Ureter (tissue), 1 donor: ENCODE data around the gene CD151. TPM values are rescaled to one million over a fixed set of nuclear protein-coding genes. Genes with fewer than 3 reads are reported as not detected.

Source experiments
- DNase-seq: peaks from one replicate; pipeline ENCODE4 v3.0.0-alpha.2; 2020; ENCODE audit warnings: low spot score
- total RNA-seq: library from RNA; stranded (reverse); gene quantifications from one replicate; pipeline ENCODE4 v1.2.4, GENCODE V29; 2023
- donor health status: DM: yes; HTN: yes; CAD: no.

The CD151 gene
- total RNA-seq, 1 donor from 2014 or later, result 241 TPM

DNA sequence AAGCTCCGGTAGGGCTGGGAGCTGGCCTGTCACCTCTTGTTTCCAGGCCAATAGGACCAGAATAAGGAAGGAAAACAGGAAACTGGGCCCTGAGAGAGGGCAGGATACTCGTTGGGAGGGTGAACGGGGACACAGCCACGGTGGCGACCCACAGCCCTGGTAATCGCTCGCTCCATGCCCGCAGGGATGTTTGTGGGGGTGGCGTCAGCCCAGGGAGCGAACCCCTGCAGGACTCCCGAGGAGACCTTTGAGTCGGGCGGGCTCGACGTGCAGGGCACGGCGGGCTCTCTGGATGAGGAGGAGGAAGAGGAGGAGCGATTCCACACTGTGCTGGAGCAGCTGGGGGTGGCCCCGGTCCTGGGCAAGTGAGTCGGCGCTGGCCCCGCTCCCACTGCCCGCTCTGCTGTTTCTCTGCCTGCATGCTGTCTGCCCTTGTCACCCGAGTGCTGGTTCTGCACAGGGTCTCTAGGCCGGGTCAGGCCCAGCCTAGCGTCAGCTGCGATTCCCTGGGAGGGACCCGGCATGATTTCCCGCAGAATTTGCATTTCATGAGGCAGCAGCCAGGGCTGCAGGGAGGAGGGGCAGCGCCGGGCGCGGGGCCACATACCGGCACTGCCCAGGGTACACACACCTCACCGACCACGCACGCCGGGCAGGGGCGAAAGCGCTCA, 3.4 kb upstream of the CD151 start:
- no peak for DNase-seq

DNA sequence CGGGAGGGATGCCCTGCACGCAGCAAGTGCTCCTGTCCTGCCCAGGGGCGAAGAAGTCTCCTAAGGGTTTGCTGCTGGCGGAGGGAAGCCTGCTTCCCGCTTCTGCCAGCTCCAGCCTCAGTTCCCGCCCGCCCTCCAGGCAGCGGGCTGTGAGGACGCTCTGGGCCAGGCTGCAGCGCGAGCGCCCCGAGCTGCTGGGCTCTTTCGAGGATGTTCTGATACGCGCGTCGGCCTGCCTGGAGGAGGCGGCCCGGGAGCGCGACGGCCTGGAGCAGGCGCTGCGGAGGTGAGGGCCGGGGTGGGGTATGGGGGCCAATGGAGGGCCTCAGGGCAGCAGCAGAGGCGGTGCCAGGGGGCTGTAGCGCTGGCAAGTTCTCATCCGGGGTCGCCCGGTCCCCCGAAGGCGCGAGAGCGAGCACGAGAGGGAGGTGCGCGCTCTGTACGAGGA, 2.9 kb upstream of the CD151 start:
- no peak for DNase-seq

DNA sequence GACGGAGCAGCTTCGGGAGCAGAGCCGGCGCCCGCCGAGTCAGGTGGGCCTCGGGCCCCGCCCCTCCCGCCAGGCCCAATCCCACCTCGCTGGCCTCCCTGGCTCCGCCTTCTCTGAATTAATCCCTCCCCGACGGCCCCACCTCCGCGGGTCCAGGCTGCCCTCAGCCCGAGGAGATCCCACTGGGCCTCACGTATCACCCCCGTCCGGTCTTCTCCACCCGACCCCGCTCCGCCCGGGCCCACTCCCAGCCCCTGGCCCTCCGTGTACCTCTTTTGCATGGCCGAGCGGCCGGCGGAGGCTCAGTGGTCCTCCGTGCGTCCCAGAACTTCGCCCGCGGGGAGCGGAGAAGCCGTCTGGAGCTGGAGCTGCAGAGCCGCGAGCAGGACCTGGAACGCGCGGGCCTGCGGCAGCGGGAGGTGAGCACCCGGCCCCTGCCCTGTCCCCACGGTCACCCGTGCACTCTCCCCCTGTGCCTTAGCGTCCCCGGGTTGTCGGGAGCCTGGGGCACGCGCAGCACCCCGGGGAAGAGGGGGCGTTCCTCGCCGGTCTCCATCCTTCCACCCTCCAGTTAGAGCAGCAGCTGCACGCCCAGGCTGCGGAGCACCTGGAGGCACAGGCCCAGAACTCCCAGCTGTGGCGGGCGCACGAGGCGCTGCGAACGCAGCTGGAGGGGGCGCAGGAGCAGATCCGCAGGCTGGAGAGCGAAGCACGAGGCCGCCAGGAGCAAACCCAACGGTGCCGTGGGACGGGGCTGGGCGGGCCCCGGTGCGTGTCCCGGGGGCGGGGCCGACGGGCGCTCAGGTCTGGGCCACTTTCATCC, 2.2 kb upstream of the CD151 start:
- peak; percentile 80 for DNase-seq

DNA sequence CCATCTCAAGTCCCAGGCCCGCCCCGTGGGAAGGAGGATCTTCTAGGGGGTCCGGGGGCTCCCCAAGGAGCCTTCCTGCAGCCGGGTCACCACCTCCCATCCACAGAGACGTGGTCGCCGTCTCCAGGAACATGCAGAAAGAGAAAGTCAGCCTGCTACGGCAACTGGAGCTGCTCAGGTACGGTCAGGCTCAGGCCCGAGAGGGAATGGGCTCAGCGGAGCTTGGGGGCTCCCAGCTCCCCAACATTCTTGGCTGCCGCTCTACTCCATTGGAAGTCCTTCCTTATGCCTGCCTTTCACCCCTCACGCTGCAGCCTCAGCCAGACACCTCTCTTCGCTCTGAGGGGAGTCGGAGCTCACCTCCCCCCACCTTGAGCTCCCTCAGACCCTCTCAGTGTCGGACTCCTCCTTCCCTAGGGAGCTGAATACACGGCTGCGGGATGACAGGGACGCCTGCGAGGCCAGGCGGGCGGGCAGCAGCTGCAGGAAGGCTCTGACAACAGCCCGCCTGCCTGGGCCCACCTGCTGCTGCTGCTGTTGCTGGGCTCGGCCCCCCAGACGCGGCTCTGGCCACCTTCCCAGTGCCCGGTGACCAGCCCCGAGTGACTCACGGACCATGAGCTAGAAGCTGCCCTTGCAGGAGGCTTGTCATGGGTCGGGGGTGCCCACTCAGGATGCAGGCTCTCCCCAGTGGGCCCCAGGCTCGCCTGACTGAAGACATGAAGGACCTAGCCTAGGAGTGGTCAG, 1.5 kb upstream of the CD151 start:
- DNase-seq, result no peak

DNA sequence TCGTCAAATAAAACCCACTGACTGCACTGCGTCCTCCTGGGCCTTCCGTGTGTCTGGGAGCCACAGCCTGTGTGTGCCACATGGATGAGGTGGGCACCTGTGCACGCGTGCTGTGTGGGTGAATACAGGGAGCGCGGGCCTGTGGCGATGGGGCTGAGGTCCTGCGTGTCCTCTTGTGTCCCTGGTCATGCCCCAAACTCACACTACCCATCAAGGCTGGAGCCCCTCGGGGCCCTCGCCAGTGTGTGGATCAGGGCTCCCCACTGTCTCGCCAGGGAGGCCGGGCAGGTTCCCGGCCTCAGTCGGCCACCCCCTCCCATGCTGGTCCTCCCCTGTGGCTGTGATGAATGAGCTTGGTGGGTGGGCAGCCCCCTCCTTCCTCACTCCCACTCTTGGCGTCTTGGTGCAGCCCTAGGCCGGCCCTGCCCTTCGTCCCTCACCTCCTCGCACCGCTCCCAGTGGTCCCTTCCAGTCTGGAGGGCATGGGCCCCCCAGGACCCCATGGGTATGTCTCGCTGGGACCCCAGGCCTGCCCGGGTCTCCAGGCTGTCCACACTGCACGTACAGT, 707 bp upstream of the CD151 start:
- DNase-seq, result no peak

DNA sequence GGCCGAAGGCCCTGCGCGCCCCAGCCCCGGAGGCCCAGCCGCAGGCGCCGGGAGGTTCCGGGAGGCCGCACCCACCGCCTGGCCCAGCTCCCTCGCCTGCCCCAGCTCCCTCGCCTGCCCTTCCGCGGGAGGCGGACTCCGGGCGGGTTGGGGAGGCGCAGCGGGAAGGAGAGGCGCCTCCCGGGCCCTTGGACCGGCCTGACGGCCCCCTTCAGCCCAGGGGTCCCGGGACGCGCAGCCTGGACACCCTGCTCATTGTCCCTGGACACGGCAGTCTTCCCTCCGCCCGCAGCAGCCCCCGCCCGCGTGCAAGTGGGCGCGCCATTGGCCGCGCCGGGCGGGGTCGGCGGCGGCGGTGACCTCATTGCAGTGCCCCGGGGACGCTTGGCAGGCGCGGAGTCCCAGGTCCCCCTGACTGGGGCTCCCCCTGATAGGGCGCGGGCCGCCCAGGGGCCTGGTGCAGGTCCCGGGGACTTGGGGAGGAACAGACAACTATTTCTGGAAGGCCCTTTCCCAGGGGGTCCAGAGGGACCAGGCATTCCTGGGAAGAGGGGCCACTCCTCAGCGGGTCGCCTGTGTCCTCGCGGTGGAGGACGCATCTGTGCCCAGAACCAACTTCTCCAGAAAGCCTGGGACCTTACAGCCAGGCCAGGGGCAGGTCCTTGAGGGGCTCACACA, 501 bp downstream of the CD151 start:
- DNase-seq, result no peak

DNA sequence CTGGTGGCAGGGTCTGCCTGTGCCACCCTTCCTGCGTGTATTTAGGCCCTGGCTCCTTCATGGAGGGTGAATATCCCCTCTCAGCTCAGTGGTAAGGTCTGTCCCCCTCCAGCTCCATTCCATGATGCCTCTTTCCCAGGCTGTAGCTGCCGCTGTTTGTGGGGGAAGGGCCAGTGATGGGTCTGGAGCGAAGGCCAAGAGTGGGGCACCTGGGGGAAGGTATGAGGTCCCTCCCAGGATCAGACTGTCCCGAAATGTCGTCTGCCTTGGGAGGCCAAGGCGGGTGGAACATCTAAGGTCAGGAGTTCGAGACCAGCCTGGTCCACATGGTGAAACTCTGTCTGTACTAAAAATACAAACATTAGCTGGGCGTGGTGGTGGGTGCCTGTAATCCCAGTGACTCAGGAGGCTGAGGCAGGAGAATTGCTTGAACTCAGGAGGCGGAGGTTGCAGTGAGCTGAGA, 1.1 kb downstream of the CD151 start:
- no peak for DNase-seq

DNA sequence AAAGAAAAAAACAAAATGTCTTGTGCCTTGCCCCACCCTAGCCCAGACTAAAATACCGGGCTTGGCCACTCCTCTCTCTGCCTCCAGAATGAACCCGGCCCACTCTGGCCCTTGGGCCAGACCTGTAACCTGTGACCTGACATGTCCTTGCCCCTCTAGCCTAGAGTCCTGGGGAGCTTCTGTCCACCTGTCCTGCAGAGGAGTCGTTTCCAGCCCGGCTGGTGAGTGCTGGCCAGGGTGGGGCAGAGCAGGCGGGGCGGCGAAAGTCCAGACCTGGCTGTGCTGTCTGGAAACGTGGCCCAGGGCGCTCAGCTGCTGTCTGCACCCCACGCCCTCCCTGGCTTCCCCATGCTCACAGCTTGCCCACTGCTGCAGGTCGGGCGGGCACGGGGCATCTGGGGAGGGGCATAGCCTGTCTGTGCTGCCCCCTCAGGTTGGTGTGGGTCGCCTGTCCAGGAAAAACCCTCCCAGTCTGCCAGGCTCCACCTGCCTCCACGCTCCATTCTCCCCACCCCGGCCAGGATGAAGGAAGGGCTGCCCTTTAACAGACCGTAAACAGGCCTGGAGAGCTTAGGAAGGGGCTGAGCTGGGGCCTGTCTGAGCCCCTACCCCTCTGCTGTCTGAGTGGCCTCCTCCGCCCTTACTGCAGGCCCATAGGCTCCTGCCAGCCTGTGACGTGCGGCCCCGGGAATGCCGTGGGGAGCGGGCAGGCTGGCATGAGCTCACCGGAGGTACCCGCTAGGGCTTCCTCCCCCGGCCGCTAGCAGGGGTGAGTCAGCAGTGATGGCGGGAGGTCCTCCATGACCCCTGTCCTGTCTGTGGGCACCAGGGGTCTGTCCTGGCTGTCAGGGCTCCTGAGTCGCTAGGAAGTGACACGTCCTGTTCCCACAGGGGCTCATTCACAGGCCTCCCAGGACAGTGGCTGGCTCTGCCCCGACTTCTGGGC, 1.9 kb downstream of the CD151 start:
- DNase-seq, result no peak

DNA sequence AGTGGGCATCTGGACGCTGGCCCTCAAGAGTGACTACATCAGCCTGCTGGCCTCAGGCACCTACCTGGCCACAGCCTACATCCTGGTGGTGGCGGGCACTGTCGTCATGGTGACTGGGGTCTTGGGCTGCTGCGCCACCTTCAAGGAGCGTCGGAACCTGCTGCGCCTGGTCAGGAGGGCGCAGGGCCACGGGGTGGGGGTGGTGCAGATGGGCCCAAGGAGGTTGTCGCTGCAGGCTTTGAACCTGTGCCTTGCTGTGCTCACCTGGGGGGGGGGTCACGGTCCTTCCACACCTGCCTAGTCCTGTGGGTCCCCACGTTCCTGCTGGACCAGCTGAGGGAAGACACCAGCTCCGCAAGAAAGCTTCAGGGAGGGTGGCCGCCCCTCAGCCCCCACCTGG, 3.5 kb downstream of the CD151 start:
- DNase-seq, result no peak

DNA sequence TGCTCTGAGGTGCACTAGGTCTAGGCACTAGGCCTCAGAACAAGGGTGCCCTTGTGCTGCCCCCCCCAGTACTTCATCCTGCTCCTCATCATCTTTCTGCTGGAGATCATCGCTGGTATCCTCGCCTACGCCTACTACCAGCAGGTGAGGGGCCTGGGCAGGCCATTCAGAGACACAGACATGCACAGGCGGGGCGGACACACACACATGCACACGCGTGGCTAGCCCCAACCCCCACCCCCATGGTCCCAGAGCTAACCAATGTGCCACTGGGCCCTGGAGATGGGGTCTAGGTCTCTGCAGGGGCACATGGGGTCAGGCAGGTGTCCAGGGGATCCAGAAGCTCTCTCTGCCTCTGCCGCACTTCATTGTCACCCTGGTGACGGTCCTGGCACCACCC, 3.9 kb downstream of the CD151 start:
- DNase-seq, result no peak

DNA sequence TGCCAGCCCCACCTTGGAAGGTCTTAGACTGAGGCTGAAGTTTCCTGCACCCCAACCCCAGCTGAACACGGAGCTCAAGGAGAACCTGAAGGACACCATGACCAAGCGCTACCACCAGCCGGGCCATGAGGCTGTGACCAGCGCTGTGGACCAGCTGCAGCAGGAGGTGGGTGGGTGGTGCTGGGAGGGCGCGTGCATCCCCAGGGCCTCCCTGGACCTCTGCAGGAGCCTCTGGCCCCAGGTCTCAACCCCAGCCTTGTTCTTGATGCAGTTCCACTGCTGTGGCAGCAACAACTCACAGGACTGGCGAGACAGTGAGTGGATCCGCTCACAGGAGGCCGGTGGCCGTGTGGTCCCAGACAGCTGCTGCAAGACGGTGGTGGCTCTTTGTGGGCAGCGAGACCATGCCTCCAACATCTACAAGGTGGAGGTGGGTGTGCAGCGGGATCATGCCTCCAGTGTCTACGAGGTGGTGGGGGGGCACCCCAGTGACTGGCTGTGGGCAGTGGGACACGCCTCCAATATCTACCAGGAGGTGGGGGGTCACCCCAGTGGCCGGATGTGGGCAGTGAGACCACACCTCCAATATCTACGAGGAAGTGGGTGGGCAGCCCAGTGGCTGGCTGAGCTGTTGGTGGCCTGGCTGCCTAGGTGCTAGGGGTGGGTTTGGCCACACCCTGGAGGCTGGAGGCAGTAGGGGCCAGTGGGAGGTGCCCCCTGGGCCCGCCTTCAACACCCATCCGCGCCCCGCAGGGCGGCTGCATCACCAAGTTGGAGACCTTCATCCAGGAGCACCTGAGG, 4.6 kb downstream of the CD151 start:
- no peak for DNase-seq

DNA sequence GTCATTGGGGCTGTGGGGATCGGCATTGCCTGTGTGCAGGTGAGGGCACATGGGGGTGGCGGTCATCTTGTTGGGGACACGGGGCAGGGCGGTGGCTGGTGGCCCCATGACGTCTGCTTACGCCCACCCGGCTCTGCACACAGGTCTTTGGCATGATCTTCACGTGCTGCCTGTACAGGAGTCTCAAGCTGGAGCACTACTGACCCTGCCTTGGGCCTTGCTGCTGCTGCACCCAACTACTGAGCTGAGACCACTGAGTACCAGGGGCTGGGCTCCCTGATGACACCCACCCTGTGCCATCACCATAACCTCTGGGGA, 5.2 kb downstream of the CD151 start:
- no peak for DNase-seq

DNA sequence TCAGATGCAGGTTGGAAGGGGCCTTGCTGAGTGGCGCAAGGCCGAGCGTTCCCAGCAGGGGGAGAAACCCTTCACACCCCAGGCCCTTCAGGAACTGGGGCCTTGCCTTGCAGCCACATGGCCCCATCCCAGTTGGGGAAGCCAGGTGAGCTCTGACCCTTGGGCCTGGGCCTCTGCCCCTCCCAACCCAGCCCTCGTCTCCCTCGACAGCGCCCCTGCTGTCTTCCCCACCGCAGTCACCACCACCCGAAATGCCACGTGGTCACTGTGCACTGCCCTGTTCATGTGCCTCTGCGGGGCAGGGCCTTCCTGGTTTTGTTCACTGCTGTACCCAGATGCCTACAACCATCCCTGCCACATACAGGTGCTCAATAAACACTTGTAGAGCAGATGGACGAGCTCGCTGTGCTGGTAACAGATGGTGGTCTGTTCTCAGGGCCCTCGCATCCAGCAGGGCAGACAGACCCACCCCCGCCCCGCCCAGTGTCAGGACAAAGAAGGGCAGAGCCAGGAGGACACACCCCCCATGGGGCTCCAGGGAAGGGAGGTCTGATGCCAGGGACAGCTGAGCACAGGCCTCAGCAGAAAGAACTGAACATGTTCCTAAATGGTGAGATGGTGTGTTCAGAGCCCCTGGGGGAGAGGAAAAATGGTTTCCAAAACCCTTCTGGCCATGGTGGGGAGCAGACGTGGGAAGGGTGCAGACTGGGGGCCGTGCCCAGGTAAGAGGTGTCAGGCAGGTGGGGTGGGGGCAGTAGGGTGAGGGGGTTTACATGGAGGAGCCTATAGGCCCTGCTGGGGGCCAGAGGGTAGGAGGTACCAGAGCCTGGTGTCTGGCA, 5.9 kb downstream of the CD151 start:
- DNase-seq, result no peak

DNA sequence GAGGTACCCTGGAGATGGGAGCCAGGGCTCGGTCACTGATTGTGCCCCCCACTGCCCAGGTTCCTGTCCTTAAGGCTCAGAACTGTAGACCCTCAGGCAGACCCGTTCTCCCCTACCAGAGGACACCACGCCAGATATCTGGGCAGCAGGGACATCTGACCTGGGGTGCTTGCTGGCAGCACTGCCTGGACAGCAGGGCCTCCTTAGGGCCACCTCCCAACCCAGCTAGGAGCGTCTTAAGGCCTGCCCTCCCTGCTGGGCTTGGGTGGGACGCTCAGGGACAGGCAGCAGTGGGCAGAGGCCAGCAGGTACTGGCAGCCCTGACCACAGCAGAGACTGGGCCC, 6.5 kb downstream of the CD151 start:
- no peak for DNase-seq

DNA sequence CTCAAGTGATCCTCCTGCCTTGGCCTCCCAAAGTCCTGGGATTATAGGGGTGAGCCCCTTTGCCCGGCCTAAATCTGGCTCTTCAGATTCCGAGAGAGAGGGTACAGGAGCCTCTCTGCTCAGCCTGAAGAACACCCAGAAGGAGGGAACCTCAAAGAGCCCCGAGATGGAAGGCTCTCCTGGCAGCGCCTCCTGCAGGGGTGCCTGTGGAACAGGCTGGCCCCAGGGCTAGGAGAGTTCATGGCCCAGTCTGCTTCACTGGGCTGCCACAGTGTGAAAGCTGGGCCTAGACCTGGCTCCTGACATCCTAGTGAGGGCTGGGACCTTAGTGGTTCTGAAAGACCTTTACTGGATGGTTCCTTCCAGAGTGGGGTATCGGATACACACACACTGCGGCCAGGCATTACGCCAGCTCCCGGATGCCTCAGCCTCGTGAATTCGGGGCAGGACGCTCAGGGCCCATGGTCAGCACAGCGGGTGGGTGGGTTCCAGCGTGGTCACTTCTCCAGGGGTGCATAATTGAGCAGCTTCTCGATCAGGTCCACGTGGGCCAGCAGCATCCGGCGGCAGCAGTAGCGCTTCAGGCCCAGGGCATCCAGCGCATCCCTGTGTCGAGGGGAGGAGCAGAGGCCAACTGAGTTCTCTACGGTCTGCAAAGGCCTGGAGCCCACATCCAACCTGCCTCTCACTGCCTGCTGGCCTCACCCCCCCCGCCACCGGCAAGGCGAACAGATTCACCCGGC, 7.3 kb downstream of the CD151 start:
- no peak for DNase-seq

DNA sequence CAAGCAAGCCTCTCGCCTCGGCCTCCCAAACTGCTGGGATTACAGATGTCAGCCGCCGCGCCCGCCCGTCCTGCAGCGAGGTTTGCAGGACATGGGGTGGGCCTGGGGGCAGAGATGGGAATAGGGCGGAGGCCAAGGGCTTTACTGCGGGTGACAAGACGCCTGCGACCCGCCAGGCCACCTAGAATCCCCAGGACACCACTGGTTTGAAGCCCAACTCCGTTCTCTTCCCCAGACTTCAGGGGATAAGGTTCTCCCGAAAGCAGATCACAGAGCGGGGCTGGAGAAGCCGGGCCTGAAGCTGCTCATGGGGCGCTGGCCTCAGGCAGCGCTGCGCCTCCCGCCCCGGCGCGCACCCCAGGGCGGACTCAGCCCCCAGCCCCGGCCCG, 9.2 kb downstream of the CD151 start:
- DNase-seq, result no peak

DNA sequence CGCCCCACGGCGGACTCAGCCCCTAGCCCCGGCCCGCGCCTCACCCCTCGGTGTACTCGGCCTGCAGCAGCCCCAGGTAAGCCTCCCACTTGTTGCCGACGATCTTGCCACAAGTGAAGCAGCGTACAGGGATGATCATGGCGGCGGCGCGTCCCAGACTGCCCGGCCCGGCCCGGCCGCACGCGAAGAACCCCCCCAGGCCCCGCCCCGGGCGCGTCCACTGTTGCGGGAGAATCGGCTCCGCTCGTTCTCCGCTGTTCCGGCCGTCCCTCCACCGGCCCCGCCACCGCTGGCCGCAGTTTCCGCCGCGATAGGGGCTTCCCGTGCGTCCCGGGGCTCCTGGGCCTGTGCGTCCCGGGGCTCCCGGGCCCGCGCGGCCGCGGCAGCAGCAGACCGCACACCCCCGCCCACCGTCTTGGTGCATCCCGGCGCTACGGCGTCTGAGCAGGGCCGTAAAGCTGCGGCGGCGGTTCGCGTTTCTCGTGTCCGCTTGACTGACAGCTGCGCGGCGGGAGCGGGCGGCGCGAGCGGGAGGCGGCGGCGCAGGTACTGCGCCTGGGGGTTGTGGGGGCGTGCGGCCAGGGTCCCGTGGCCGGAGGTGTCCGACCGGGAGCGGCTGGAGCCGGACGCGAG, 9.7 kb downstream of the CD151 start, which contains the start of the genes POLR2L and TSPAN4:
Gene POLR2L, minus strand, starts transcription at position 160 of the 633 bp plus-strand sequence. Its CDS starts 21 bp downstream, at position 139.
Gene TSPAN4, plus strand, starts transcription at position 483 of the 633 bp plus-strand sequence. CDS start 7,453 bp downstream, outside the sequence.
- peak; percentile 90 for DNase-seq
